B cell (primary cell): Measurements from ENCODE around the gene C19orf18. TPM values are rescaled to one million over a fixed set of nuclear protein-coding genes. Genes with fewer than 3 reads are reported as not detected.
"Not testable (repeated sequence)": the region's sequence is repeated elsewhere in the genome, so short reads cannot be mapped to it uniquely, and the experiment has no call there.

ENCODE experiments used
- ATAC-seq: fragments of 200-7000 bp; cut with Tn5 transposase; one replicate; pipeline ENCODE4 v1.10.0; 2021; ENCODE audit warnings: low read depth, mild to moderate bottlenecking, moderate number of reproducible peaks, moderate library complexity
- CTCF ChIA-PET: fragments of 350-600 bp; sonication (Branson Sonifier 250); formaldehyde crosslinking; loops from one replicate; lab custom pipeline; 2021; ENCODE audit warnings: antibody characterized with exemption, inconsistent platforms; lab: Charles Lee
- POLR2A ChIA-PET: fragments of 350-600 bp; sonication (Branson Sonifier 250); formaldehyde crosslinking; loops from one replicate; lab custom pipeline; 2021; ENCODE audit warnings: antibody characterized with exemption; lab: Charles Lee
- DNase-seq: peaks from one replicate; pipeline ENCODE4 v3.0.0; 2013
- H2AFZ ChIP-seq: 2 replicates; pipeline ENCODE4 v1.6.1; 2012; ENCODE audit warnings: mild to moderate bottlenecking, low read depth, low read length; ENCODE audit not compliant: insufficient read depth, poor library complexity, severe bottlenecking
- H3K27ac ChIP-seq, 2 donors: 1 replicate in 1 of 2; 2 replicates in 1 of 2; pipeline ENCODE4 v1.5.1; 2012 to 2013; ENCODE audit warnings: low read length in 2 of 2, mild to moderate bottlenecking in 2 of 2, moderate library complexity in 1 of 2
- H3K27me3 ChIP-seq, 4 experiments: fragments of 200-600 bp in 1 of 4; sonication (generic) in 1 of 4; replicated peaks in 1 of 4; 1 replicate in 2 of 4; 2 replicates in 2 of 4; pipeline versions ENCODE4 v1.6.1 to v1.7.0; 2013 to 2016; ENCODE audit warnings: low read length in 3 of 4, mild to moderate bottlenecking in 2 of 4, mixed read lengths in 1 of 4, moderate library complexity in 1 of 4; ENCODE audit not compliant: insufficient read depth in 4 of 4, control insufficient read depth in 3 of 4; ENCODE audit errors: control extremely low read depth in 1 of 4
- H3K36me3 ChIP-seq, 2 experiments: replicated peaks in 1 of 2; 1 replicate in 1 of 2; 2 replicates in 1 of 2; pipeline versions ENCODE4 v1.6.1 to v1.7.1; 2013; ENCODE audit warnings: low read length in 1 of 2; ENCODE audit not compliant: insufficient read depth in 2 of 2, control insufficient read depth in 1 of 2; ENCODE audit errors: control extremely low read depth in 1 of 2, extremely low read depth in 1 of 2
- H3K4me1 ChIP-seq, 2 donors: fragments of 200-600 bp in 1 of 2; sonication (generic) in 1 of 2; 1 replicate in 1 of 2; 2 replicates in 1 of 2; pipeline versions ENCODE4 v1.5.1 to v1.6.1; 2013 to 2017; ENCODE audit warnings: low read length in 2 of 2; ENCODE audit not compliant: control insufficient read depth in 2 of 2, insufficient read depth in 2 of 2
- H3K4me2 ChIP-seq: replicated peaks from 2 replicates; pipeline ENCODE3; 2012; ENCODE audit warnings: mild to moderate bottlenecking, low read depth, low read length; ENCODE audit not compliant: poor library complexity, severe bottlenecking
- H3K4me3 ChIP-seq, 5 experiments: fragments of 200-600 bp in 1 of 5; sonication (generic) in 1 of 5; 1 replicate in 3 of 5; 2 replicates in 2 of 5; pipeline versions ENCODE4 v1.5.1 to v1.7.0; 2011 to 2016; ENCODE audit warnings: low read length in 4 of 5, mild to moderate bottlenecking in 4 of 5, low read depth in 2 of 5, control low read depth in 1 of 5, moderate library complexity in 1 of 5; ENCODE audit not compliant: insufficient read depth in 1 of 5; ENCODE audit errors: control extremely low read depth in 1 of 5, extremely low read depth in 1 of 5
- H3K79me2 ChIP-seq: fragments of 200-600 bp; sonication (generic); one replicate; pipeline ENCODE4 v1.6.0; 2016; ENCODE audit warnings: low read length; ENCODE audit not compliant: control insufficient read depth, insufficient read depth
- H3K9ac ChIP-seq: fragments of 200-600 bp; sonication (generic); 2 replicates; pipeline ENCODE4 v1.6.1; 2017; ENCODE audit warnings: mild to moderate bottlenecking, low read length, moderate library complexity
- H3K9me3 ChIP-seq, 3 donors: one replicate each; pipeline versions ENCODE4 v1.6.1 to v1.7.1; 2013; ENCODE audit warnings: low read length in 2 of 3; ENCODE audit not compliant: control insufficient read depth in 2 of 3, insufficient read depth in 1 of 3; ENCODE audit errors: control extremely low read depth in 1 of 3
- H4K20me1 ChIP-seq: 2 replicates; pipeline ENCODE4 v1.6.0; 2012; ENCODE audit warnings: mild to moderate bottlenecking, low read length; ENCODE audit not compliant: insufficient read depth, control insufficient read depth, poor library complexity, severe bottlenecking
- H3K27ac Mint-ChIP-seq: one replicate; pipeline ENCODE4 v1.8.0; 2021; ENCODE audit warnings: mixed read lengths
- H3K27me3 Mint-ChIP-seq: one replicate; pipeline ENCODE4 v1.8.0; 2021; ENCODE audit warnings: mixed read lengths
- H3K4me1 Mint-ChIP-seq: one replicate; pipeline ENCODE4 v1.8.0; 2021; ENCODE audit warnings: mixed read lengths
- H3K4me3 Mint-ChIP-seq: one replicate; pipeline ENCODE4 v1.8.0; 2021; ENCODE audit warnings: mixed read lengths
- H3K9me3 Mint-ChIP-seq: one replicate; pipeline ENCODE4 v1.8.0; 2022; ENCODE audit warnings: mixed read lengths; ENCODE audit not compliant: insufficient read depth
- EZH2 ChIP-seq: IDR thresholded peaks from 2 replicates; pipeline ENCODE4 v1.6.1; 2012; ENCODE audit warnings: borderline replicate concordance, low read depth, mild to moderate bottlenecking, moderate library complexity, low read length; ENCODE audit not compliant: insufficient read depth, poor library complexity, severe bottlenecking
- WGBS: methylation state at CpG from one replicate; pipeline ENCODE4 v1.1.5; 2013; ENCODE audit warnings: missing lambda C conversion rate; ENCODE audit not compliant: insufficient coverage; 5-methylcytosine and 5-hydroxymethylcytosine counted together
- intact Hi-C: fragments of 100-400 bp; cut with micrococcal nuclease; formaldehyde crosslinking; loops from one replicate; pipeline ENCODE4 v1.10.0; 2022
- polyA plus RNA-seq: library from polyadenylated mRNA; depleted of rRNA; stranded (reverse); fragments of >200 nt; gene quantifications from 2 replicates; pipeline ENCODE4 v1.2.3, GENCODE V29; 2012
- total RNA-seq, 2 donors: library from RNA; stranded (reverse); fragments of 120-200 nt in 1 of 2; gene quantifications; 1 replicate in 1 of 2; 2 replicates in 1 of 2; pipeline versions ENCODE4 v1.2.3 to v1.2.4, GENCODE V29; 2013 to 2022
- TF ChIP-seq, protein P1 (sequence below): fragments of 200-600 bp; IDR thresholded peaks from one replicate; pipeline ENCODE4 v1.8.0; 2022; ENCODE audit warnings: antibody characterized with exemption, mild to moderate bottlenecking

C19orf18 gene
- total and polyA plus RNA-seq, 2 donors (not counting 1 experiment from before 2014, with no cell fraction given): 1.7 TPM; not detected in 1

GRCh38 chr19:58008877-58009276 lies 34.5 kb upstream of the C19orf18 start:
- peak overlapping the region; percentile 86 for H3K4me3 Mint-ChIP-seq
- 61% methylated on average over 8 of the region's 10 CpGs for WGBS
- Histone ChIP-seq H3K4me3 (peak overlapping the region in 1 of 5 experiments; percentile 55), H3K4me2 (peak overlapping the region; percentile 89), H3K4me1 (peaks cover 6 to 14% of the 10 kb centered on the region in 2 donors), H3K36me3 (peaks cover 1 to 24% of the 10 kb centered on the region in 2 experiments), H3K9me3 (peaks cover 0 to 71% (median 52%) of the 10 kb centered on the region in 3 donors)
- H3K9ac ChIP-seq, ATAC-seq, CTCF ChIA-PET, H3K27me3 Mint-ChIP-seq, H3K27me3 ChIP-seq, H4K20me1 ChIP-seq, H3K79me2 ChIP-seq, H3K27ac ChIP-seq, H2AFZ ChIP-seq, DNase-seq: not testable (repeated sequence)
- POLR2A ChIA-PET: interaction anchor here (0.6 kb wide), 1 partner anchor 68 kb away, joined by 3 read pairs; no protein-coding TSS in a partner anchor
- H3K4me1 Mint-ChIP-seq: peaks cover 23% of the 10 kb centered on the region
- peaks cover 12% of the 10 kb centered on the region for H3K9me3 Mint-ChIP-seq
- intact Hi-C loops: loop anchor here (10.0 kb wide), 1 partner anchor 624 kb away; the partner anchor contains the start of gene ZNF548
- peak overlapping the region; percentile 46 for H3K27ac Mint-ChIP-seq

DNA sequence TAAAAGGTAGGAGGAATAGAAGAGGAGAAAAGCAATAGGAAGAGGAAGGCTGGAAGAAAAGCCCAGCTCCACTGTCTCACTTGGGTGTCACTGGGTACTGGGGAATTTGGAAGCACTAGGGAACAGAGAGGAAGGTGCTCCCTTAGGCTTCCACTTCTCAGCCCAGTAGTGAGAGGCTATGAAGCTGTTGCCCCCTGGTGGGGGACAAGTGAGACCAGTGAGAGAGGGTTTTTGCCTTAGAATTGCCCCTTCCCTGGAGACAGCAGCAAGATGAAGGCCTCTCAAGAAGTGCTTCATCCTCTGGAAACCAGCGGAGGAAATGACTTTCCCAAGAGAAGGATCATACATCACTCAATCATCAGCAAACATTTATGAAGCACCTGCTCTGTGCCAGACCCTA lies 33.0 kb upstream of the C19orf18 start:
- intact Hi-C loops: loop anchor here (10.0 kb wide), 1 partner anchor 622 kb away; the partner anchor contains the start of gene ZNF548
- Histone ChIP-seq H3K27ac (no peak overlapping the region), H3K4me1 (peaks cover 14 to 24% of the 10 kb centered on the region in 2 donors), H3K79me2 (peaks cover 23% of the 10 kb centered on the region), H3K27me3 (no peaks in the 10 kb centered on the region), H3K4me3 (no peak overlapping the region), H3K36me3 (peaks cover 1 to 24% of the 10 kb centered on the region in 2 experiments), H4K20me1 (no peaks in the 10 kb centered on the region), H2AFZ (no peak overlapping the region), H3K9ac (no peak overlapping the region), H3K4me2 (no peak overlapping the region), H3K9me3 (peaks cover 0 to 70% (median 50%) of the 10 kb centered on the region in 3 donors)
- Mint-ChIP-seq H3K4me1 (peaks cover 28% of the 10 kb centered on the region), H3K9me3 (peaks cover 12% of the 10 kb centered on the region), H3K4me3 (no peak overlapping the region), H3K27ac (no peak overlapping the region), H3K27me3 (no peaks in the 10 kb centered on the region)
- 100% methylated on average over 1 of the region's 1 CpG for WGBS
- CTCF ChIA-PET: no interaction called here
- ATAC-seq (no peak), DNase-seq (peak; percentile 36)
- no peak for TF ChIP-seq EZH2
- TF ChIP-seq, protein P1, sequence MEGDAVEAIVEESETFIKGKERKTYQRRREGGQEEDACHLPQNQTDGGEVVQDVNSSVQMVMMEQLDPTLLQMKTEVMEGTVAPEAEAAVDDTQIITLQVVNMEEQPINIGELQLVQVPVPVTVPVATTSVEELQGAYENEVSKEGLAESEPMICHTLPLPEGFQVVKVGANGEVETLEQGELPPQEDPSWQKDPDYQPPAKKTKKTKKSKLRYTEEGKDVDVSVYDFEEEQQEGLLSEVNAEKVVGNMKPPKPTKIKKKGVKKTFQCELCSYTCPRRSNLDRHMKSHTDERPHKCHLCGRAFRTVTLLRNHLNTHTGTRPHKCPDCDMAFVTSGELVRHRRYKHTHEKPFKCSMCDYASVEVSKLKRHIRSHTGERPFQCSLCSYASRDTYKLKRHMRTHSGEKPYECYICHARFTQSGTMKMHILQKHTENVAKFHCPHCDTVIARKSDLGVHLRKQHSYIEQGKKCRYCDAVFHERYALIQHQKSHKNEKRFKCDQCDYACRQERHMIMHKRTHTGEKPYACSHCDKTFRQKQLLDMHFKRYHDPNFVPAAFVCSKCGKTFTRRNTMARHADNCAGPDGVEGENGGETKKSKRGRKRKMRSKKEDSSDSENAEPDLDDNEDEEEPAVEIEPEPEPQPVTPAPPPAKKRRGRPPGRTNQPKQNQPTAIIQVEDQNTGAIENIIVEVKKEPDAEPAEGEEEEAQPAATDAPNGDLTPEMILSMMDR: no peak
- POLR2A ChIA-PET: no interaction called here
